BLaER1 treated with 17β-estradiol and CSF1 and Interleukin-3, amounts not matched to agents 10 nM and 100 nM (cell line): Measurements from ENCODE around the gene P2RY6.

Source experiments
- H3K27ac ChIP-seq, 11 experiments: shearing (Covaris generic); formaldehyde crosslinking; 2 replicates each; pipeline ENCODE4 v1.8.1; 2022
- H3K27me3 ChIP-seq, 11 experiments: shearing (Covaris generic); formaldehyde crosslinking; 2 replicates each; pipeline ENCODE4 v1.8.1; 2022
- H3K36me3 ChIP-seq, 11 experiments: shearing (Covaris generic); formaldehyde crosslinking; 2 replicates each; pipeline ENCODE4 v1.8.1; 2022
- H3K4me1 ChIP-seq, 10 experiments: shearing (Covaris generic); formaldehyde crosslinking; 2 replicates each; pipeline ENCODE4 v1.8.1; 2022
- H3K4me2 ChIP-seq, 11 experiments: shearing (Covaris generic); formaldehyde crosslinking; 2 replicates each; pipeline ENCODE4 v1.8.1; 2022
- H3K4me3 ChIP-seq, 10 experiments: shearing (Covaris generic); formaldehyde crosslinking; 2 replicates each; pipeline ENCODE4 v1.8.1; 2022
- H3K9ac ChIP-seq, 11 experiments: shearing (Covaris generic); formaldehyde crosslinking; 2 replicates each; pipeline ENCODE4 v1.8.1; 2022
- H3K9me3 ChIP-seq, 11 experiments: shearing (Covaris generic); formaldehyde crosslinking; replicated peaks in 1 of 11; 2 replicates each; pipeline ENCODE4 v1.8.1; 2022
- H4K20me1 ChIP-seq, 11 experiments: shearing (Covaris generic); formaldehyde crosslinking; 2 replicates each; pipeline ENCODE4 v1.8.1; 2022
- Cebpa-rat ChIP-seq, 11 experiments: shearing (Covaris generic); IDR thresholded peaks; 2 replicates each; pipeline ENCODE4 v1.8.1; 2022

P2RY6 gene

GRCh38 chr11:73346186-73346935 is 74.2 kb downstream of the P2RY6 start:
- no peak overlapping the region for H3K4me3 ChIP-seq

GRCh38 chr11:73347067-73347466 is 74.9 kb downstream of the P2RY6 start:
- no peak overlapping the region for H3K27ac ChIP-seq
- H3K4me3 ChIP-seq: no peak overlapping the region
- peaks cover 0 to 18% (median 11%) of the 10 kb centered on the region in 10 experiments; a peak in 14 of 20 replicates for H3K4me1 ChIP-seq
- no peak for TF ChIP-seq Cebpa-rat (IDR thresholded peaks at IDR 0.05)
- H3K36me3 ChIP-seq: no peaks in the 10 kb centered on the region
- H3K27me3 ChIP-seq: no peaks in the 10 kb centered on the region
- no peak overlapping the region for H3K4me2 ChIP-seq
- H4K20me1 ChIP-seq: no peaks in the 10 kb centered on the region; a peak in 2 of 22 replicates
- no peaks in the 10 kb centered on the region for H3K9me3 ChIP-seq
- H3K9ac ChIP-seq: no peak overlapping the region

More at GRCh38 chr11:73346186-73346935, 74.2 kb downstream of the P2RY6 start:
- no peak for TF ChIP-seq Cebpa-rat (IDR thresholded peaks at IDR 0.05)
- no peaks in the 10 kb centered on the region; a peak in 2 of 22 replicates for H4K20me1 ChIP-seq
- H3K27ac ChIP-seq: no peak overlapping the region
- H3K9ac ChIP-seq: no peak overlapping the region
- H3K27me3 ChIP-seq: no peaks in the 10 kb centered on the region
- H3K4me2 ChIP-seq: no peak overlapping the region
- no peaks in the 10 kb centered on the region for H3K36me3 ChIP-seq
- no peaks in the 10 kb centered on the region for H3K9me3 ChIP-seq
- H3K4me1 ChIP-seq: peaks cover 0 to 17% (median 11%) of the 10 kb centered on the region in 10 experiments; a peak in 14 of 20 replicates
